AG08396 (cell line): ENCODE measurements around the gene PRKCA.

Experiments used
- DNase-seq: peaks from one replicate; pipeline ENCODE4 v3.0.0; 2012; ENCODE audit warnings: low spot score, mixed read lengths

Gene PRKCA

GRCh38 chr17:66625311-66625767 lies 322.9 kb downstream of the PRKCA start:
- DNase-seq: peak; percentile 29

GRCh38 chr17:66627985-66628384 lies 325.6 kb downstream of the PRKCA start:
- no peak for DNase-seq

GRCh38 chr17:66629762-66630161 lies 327.3 kb downstream of the PRKCA start:
- no peak for DNase-seq

DNA sequence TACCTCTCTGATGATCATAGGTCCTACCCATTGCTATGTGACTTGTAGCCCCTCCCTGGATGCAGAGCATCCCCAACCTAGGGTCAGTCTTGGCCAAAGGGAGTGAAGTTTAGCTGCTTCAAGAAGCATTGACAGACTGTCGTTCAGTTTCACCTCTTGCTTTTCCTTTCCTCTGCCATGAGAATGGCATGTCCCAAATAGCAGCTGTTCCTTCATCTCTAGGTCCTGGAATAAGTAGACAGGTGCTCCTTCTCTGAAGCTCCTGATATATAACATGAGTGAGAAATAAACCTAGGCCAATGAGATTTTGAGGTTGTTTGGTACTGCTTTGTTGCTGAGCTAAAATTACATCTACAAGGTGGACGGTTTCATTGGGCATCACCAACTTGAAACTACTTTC lies 328.0 kb downstream of the PRKCA start:
- DNase-seq: no peak

DNA sequence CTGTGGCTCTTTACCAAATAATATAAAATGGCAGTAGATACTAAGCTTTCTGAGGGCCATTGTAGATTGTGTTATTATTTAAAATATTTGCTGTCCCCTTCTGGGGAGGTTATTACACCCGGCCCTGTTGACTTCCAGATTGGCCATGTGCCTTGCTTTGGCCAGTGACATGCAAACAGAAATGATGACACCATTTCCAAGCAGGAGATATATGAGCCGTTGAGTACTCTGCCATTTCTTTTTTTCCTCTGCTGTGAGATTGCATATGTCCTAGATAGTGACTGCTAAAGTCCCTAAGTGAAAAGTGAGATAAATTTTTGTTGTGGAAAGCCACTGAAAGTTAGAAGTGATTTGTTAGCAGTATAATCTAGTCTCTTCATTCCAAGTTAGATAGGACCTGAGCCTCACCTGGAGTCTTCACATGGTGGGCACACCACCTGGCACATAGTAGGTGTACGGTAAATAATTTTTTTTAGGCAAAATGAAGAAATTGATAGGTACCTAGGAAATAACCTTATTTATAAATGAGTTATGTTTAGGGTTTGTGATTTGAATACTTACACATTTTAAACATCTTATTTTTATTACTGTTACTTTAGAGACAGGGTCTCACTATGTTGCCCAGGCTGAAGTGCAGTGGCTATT lies 328.5 kb downstream of the PRKCA start:
- no peak for DNase-seq

GRCh38 chr17:66632731-66633130 lies 330.3 kb downstream of the PRKCA start:
- no peak for DNase-seq

DNA sequence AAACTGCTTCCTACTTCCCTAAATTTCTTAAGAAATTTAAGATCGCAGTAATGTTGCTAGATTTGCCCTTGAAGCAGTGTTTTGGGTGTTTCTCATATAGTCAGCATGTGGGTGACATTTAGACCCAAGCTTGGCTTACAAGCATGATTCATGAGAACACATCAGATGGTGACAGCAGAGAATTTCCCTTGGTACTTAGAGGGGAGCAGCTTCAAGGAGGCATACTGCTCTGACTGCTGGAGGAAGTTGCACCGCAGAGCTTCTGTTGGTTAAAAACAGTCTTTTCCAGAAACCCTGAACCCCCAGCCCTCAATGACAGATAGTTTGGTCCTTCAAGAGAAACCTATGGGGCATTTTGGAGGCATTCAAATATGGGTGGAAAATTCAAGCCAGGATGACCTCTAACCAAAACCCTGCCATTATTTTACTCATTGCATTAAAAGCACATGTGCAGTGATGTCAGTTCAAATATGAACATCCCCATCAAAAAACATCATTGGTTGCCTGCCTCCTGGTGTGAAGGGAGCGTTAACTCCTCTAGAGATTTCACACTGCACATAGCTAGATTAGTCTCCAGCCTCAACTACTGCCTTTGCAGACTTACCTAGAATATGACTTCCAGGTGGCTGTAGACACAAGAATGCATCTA lies 331.0 kb downstream of the PRKCA start:
- DNase-seq: no peak

- no peak for DNase-seq
Measured at GRCh38 chr17:66634193-66634592, 331.8 kb downstream of the PRKCA start.

- DNase-seq: no peak
Measured at GRCh38 chr17:66635386-66636045, 333.1 kb downstream of the PRKCA start.

DNA sequence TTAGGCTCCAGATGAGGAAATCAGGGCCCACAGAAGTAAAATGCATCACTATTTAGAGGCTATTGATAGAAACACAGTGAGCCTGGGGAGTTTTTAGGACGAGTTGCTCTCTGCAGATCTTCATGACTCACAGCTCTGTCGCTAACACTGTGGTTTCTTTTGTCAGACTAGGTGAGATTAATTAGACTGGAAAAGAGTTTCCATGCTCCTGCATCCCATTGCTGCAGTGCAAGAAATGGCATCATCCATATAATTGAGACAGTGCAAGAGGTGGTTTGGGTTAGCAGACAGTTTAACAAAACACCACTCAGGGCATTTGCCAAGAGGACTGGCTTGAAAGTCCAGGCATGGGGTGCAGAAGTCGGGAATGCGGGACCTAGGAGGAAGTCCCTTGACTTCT lies 333.7 kb downstream of the PRKCA start:
- DNase-seq: peak; percentile 23

DNA sequence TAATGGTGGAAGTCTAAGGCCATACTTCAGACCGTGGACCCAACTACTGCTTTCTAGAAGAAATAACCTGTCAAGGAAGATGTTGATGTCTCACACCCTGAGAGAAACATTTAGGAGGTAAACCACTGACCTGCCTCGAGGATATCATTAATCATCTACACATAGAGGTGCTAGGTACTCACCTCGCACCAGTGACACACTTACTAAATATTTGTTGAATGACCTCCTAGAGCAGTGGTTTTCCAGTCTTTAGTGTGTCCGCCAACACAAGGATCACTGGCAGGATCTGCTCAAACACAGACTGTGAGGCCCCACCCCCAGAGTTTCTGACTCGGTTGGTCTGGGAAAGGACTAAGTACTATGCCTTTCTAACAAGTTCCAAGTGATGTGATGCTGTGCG lies 335.1 kb downstream of the PRKCA start:
- DNase-seq: no peak

GRCh38 chr17:66638707-66639479 lies 336.5 kb downstream of the PRKCA start:
- DNase-seq: no peak

DNA sequence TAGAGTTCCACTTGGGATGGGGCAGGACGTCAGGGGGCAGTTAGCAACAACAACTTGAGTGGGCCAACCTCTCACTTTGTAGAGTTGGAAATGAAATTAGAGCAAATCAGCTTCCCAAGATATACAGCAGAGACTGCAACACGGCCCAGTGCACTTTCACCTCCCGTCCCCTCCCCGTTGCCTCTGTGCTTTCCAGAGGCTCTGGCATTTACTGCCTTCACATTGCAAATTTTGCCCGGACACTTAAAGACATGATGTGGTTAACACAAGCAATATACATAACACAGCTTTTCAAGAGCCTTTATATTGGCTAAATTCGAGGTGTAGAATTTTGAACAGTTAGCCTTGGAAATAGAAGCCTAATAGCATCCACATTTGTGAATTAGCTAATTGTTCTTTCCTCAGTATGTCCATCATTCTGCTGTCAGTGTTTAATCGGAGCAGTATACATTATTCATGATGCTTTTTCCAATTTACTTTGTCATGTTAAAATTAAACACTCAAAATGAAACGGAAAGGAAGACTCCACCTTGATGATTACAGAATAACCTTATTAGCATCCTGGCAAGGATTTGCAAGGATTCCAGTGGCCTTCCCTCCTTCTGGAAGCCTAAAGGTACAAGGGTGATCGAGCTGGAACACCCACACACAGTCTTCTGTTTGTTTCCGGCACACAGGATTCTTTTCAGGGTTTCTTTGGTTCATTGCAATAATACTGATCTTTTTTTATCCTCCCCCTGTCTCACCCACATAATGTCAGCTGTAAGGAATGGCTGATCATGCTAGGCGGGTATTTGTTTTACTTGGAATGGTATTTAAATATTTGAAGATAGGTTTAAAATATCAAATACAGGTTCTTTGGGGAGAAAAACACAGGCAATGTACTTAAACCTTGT lies 341.6 kb downstream of the PRKCA start:
- DNase-seq: peak; percentile 25

- no peak for DNase-seq
Measured at GRCh38 chr17:66645259-66645658, 342.8 kb downstream of the PRKCA start.

- no peak for DNase-seq
Measured at GRCh38 chr17:66647391-66647983, 345.1 kb downstream of the PRKCA start.

GRCh38 chr17:66649818-66650543 lies 347.6 kb downstream of the PRKCA start:
- no peak for DNase-seq

DNA sequence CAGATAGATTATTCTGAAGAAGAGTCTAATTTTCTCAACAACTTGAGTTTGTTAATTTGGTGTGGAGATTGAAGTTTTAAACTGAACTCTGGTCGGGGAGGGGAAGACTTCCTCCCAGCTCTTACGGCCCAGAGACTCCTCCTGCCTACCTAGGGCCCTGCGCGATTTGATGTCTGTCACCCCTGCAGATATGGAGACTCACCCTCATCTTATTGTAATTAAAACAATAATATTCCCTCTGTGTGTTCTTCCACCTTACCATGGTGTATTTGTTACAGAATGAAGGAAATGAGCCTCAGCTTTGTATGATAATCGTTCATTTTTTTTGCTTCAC lies 348.1 kb downstream of the PRKCA start:
- DNase-seq: no peak

DNA sequence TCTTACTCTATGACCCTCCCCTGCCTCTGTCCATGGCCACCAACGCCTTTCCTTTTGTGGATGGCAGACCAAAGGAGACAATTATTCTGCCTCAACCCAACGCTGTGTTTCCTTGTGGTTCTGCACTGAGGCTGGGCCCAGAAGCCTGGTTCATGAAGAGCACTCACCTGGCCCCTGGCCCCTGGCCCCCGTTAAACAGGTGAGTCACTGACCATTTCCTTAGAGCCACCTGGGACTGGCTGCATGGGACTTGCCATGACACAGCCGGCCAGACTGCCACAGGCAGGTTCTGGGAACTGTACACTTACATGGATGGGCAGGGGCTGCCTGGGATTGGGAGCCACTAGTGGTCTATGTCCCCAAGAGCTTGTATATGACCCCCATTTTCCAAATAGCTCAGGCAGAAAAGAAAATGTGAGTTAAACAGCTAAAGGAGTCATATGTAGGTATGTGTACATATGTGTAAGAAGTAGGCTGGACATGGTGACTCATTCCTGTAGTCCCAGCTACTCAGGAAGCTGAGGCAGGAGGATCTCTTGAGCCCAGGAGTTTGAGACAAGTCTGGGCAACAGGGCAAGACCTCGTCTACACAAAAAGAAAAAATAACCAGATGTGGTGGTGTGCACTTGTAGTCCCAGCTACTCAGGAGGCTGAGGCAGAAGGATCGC lies 350.6 kb downstream of the PRKCA start:
- DNase-seq: no peak

- peak; percentile 45 for DNase-seq
Measured at GRCh38 chr17:66654106-66654740, 351.8 kb downstream of the PRKCA start.

DNA sequence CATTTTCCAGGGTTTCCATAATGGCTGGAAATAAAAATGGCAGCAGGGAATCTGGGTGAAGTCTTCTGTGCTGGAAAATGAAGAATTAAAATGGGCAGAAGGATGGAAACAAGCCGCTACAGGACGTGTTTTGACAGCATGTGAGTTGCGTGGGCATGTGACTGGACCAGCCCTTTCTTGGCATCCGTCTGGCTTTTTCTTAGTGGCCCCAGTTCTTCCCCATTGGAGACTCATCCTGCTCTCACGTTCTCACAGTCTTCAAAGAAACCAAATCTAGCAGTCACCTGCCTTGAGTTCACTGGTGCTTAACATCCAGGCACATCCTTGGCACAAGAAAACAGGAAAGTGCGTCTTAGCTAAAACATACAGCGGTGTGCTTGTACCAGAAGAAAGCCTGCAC lies 352.4 kb downstream of the PRKCA start:
- no peak for DNase-seq
